H1 (cell line): Measurements from ENCODE around the gene VDAC2. TPM values are rescaled to one million over a fixed set of nuclear protein-coding genes. Genes with fewer than 3 reads are reported as not detected.

Source experiments
- CTCF ChIA-PET: fragments of 300-600 bp; sonication (Branson Sonifier 250); formaldehyde crosslinking; loops from one replicate; lab custom pipeline; 2021; ENCODE audit not compliant: partially characterized antibody; lab: Charles Lee
- POLR2A ChIA-PET: fragments of 300-600 bp; sonication (Branson Sonifier 250); formaldehyde crosslinking; loops from one replicate; lab custom pipeline; 2021; ENCODE audit warnings: inconsistent platforms; ENCODE audit not compliant: partially characterized antibody; lab: Charles Lee
- DNase-seq, 2 experiments: peaks; one replicate each; pipeline versions ENCODE4 v3.0.0 to v3.0.0-alpha.2; 2010 to 2022; ENCODE audit warnings: low spot score in 2 of 2, low read depth in 1 of 2, mixed read lengths in 1 of 2
- FAIRE-seq: peaks from 2 replicates; lab custom pipeline; 2011; peaks lifted over from hg19 to GRCh38; lab: Jason Lieb, UNC
- H2AFZ ChIP-seq: 2 replicates; pipeline ENCODE4 v1.8.1; 2012; ENCODE audit warnings: low read length, inconsistent platforms
- H2AK5ac ChIP-seq: 2 replicates; pipeline ENCODE4 v1.6.1; 2013; ENCODE audit warnings: low read depth, low read length
- H2BK120ac ChIP-seq: replicated peaks from 2 replicates; pipeline ENCODE3; 2013; ENCODE audit warnings: low read depth, low read length, inconsistent platforms
- H2BK12ac ChIP-seq: 2 replicates; pipeline ENCODE4 v1.6.1; 2013; ENCODE audit warnings: low read depth, low read length
- H2BK15ac ChIP-seq: 2 replicates; pipeline ENCODE4 v1.6.1; 2013; ENCODE audit warnings: low read length
- H2BK20ac ChIP-seq: 2 replicates; pipeline ENCODE4 v1.6.1; 2013; ENCODE audit warnings: low read length
- H2BK5ac ChIP-seq: 2 replicates; pipeline ENCODE4 v1.6.1; 2013; ENCODE audit warnings: low read depth, low read length
- H3K14ac ChIP-seq: 2 replicates; pipeline ENCODE4 v1.6.1; 2013; ENCODE audit warnings: inconsistent platforms; ENCODE audit not compliant: insufficient read length
- H3K18ac ChIP-seq: 2 replicates; pipeline ENCODE4 v1.6.1; 2013; ENCODE audit warnings: low read length; ENCODE audit errors: extremely low read depth
- H3K23ac ChIP-seq: 2 replicates; pipeline ENCODE4 v1.6.1; 2013; ENCODE audit warnings: inconsistent platforms; ENCODE audit not compliant: insufficient read length
- H3K23me2 ChIP-seq: 2 replicates; pipeline ENCODE4 v1.6.1; 2013; ENCODE audit warnings: low read depth, low read length
- H3K27ac ChIP-seq: 2 replicates; pipeline ENCODE4 v1.6.1; 2011; ENCODE audit warnings: low read depth, low read length, inconsistent platforms
- H3K27me3 ChIP-seq, 4 experiments: replicated peaks in 1 of 4; 1 replicate in 1 of 4; 2 replicates in 3 of 4; pipeline versions ENCODE4 v1.6.1 to v1.8.1; 2011 to 2013; ENCODE audit warnings: low read length in 3 of 4, mild to moderate bottlenecking in 3 of 4, inconsistent platforms in 2 of 4, mixed read lengths in 2 of 4, moderate library complexity in 1 of 4; ENCODE audit not compliant: control insufficient read depth in 3 of 4, insufficient read depth in 3 of 4; ENCODE audit errors: extremely low read depth in 1 of 4
- H3K36me3 ChIP-seq, 4 experiments: 2 replicates each; pipeline versions ENCODE4 v1.6.1 to v1.8.1; 2011 to 2013; ENCODE audit warnings: mild to moderate bottlenecking in 4 of 4, low read length in 3 of 4, moderate library complexity in 2 of 4, control low read depth in 1 of 4, inconsistent platforms in 1 of 4; ENCODE audit not compliant: insufficient read depth in 4 of 4, control insufficient read depth in 2 of 4
- H3K4ac ChIP-seq: replicated peaks from 2 replicates; pipeline ENCODE3; 2013; ENCODE audit warnings: low read length, low read depth, mixed read lengths, inconsistent platforms; ENCODE audit not compliant: insufficient read length
- H3K4me1 ChIP-seq, 4 experiments: replicated peaks in 1 of 4; 1 replicate in 1 of 4; 2 replicates in 3 of 4; pipeline versions ENCODE4 v1.6.1 to v1.8.1; 2011 to 2013; ENCODE audit warnings: low read length in 3 of 4, inconsistent platforms in 2 of 4, mixed read lengths in 1 of 4; ENCODE audit not compliant: insufficient read depth in 4 of 4, control insufficient read depth in 3 of 4
- H3K4me2 ChIP-seq, 2 experiments: 2 replicates each; pipeline versions ENCODE4 v1.6.1 to v1.8.1; 2011 to 2013; ENCODE audit warnings: low read depth in 2 of 2, low read length in 2 of 2, control low read depth in 1 of 2, inconsistent platforms in 1 of 2, mild to moderate bottlenecking in 1 of 2; ENCODE audit not compliant: insufficient read depth in 1 of 2
- H3K4me3 ChIP-seq, 4 experiments: fragments of 200-600, 300-600 bp in 1 of 4; sonication (generic), shearing (Covaris generic), sonication (Bioruptor Twin) in 1 of 4; 2 replicates each; pipeline versions ENCODE4 v1.5.1 to v1.8.1; 2011 to 2016; ENCODE audit warnings: low read length in 4 of 4, low read depth in 3 of 4, control low read depth in 2 of 4, inconsistent platforms in 2 of 4, mild to moderate bottlenecking in 2 of 4, mixed read lengths in 1 of 4, moderate library complexity in 1 of 4; ENCODE audit not compliant: insufficient read depth in 2 of 4; ENCODE audit errors: extremely low read depth in 1 of 4
- H3K56ac ChIP-seq: replicated peaks from 2 replicates; pipeline ENCODE3; 2013; ENCODE audit warnings: low read depth, mild to moderate bottlenecking, mixed read lengths, low read length, inconsistent platforms; ENCODE audit not compliant: insufficient read length
- H3K79me1 ChIP-seq: 2 replicates; pipeline ENCODE4 v1.6.1; 2013; ENCODE audit warnings: low read depth, low read length, control low read depth
- H3K79me2 ChIP-seq, 2 experiments: 2 replicates each; pipeline versions ENCODE4 v1.6.1 to v1.8.1; 2012 to 2013; ENCODE audit warnings: low read length in 2 of 2, mild to moderate bottlenecking in 2 of 2, inconsistent platforms in 1 of 2; ENCODE audit not compliant: insufficient read depth in 2 of 2, control insufficient read depth in 1 of 2
- H3K9ac ChIP-seq, 4 experiments: replicated peaks in 1 of 4; 1 replicate in 1 of 4; 2 replicates in 3 of 4; pipeline versions ENCODE4 v1.6.1 to v1.8.1; 2011 to 2013; ENCODE audit warnings: low read depth in 3 of 4, low read length in 3 of 4, control low read depth in 2 of 4, mild to moderate bottlenecking in 2 of 4, moderate library complexity in 2 of 4, inconsistent platforms in 1 of 4; ENCODE audit errors: extremely low read depth in 1 of 4
- H3K9me3 ChIP-seq, 2 experiments: 2 replicates each; pipeline versions ENCODE4 v1.6.1 to v1.8.1; 2012 to 2013; ENCODE audit warnings: mild to moderate bottlenecking in 2 of 2, moderate library complexity in 2 of 2, control low read depth in 1 of 2, inconsistent platforms in 1 of 2, low read depth in 1 of 2, low read length in 1 of 2, mixed read lengths in 1 of 2; ENCODE audit not compliant: insufficient read depth in 2 of 2
- H4K20me1 ChIP-seq, 2 experiments: replicated peaks in 1 of 2; 2 replicates each; pipeline versions ENCODE3 to v1.8.1; 2011 to 2013; ENCODE audit warnings: inconsistent platforms in 2 of 2, low read length in 2 of 2, mild to moderate bottlenecking in 1 of 2; ENCODE audit not compliant: insufficient read depth in 2 of 2, control insufficient read depth in 1 of 2
- H4K5ac ChIP-seq: 2 replicates; pipeline ENCODE4 v1.6.1; 2013; ENCODE audit warnings: low read length, low read depth, mixed read lengths, inconsistent platforms; ENCODE audit not compliant: insufficient read length
- H4K8ac ChIP-seq: 2 replicates; pipeline ENCODE4 v1.8.0; 2013; ENCODE audit warnings: mild to moderate bottlenecking, moderate library complexity, low read length, inconsistent platforms; ENCODE audit not compliant: insufficient read depth; ENCODE audit errors: extremely low read depth
- H4K91ac ChIP-seq: replicated peaks from 2 replicates; pipeline ENCODE3; 2013; ENCODE audit warnings: low read length, mixed read lengths, inconsistent platforms; ENCODE audit not compliant: insufficient read length
- KDM1A ChIP-seq: fragments of 200-600, 300-600 bp; sonication (generic); IDR thresholded peaks from 2 replicates; pipeline ENCODE4 v1.7.1; 2016; ENCODE audit warnings: mild to moderate bottlenecking, low read length, borderline replicate concordance
- YY1 ChIP-seq: IDR thresholded peaks from 2 replicates; pipeline ENCODE4 v1.6.1; 2011; ENCODE audit warnings: low read depth, mild to moderate bottlenecking, low read length
- WGBS, 2 experiments: shearing (Covaris generic) in 1 of 2; methylation state at CpG; one replicate each; pipeline versions ENCODE4 v1.1.6 to v1.1.7; 2013 to 2015; ENCODE audit warnings: low lambda C conversion rate in 2 of 2, mixed read lengths in 2 of 2, inconsistent platforms in 1 of 2, low coverage in 1 of 2, missing lambda C conversion rate in 1 of 2; ENCODE audit not compliant: insufficient replicate concordance in 2 of 2, insufficient coverage in 1 of 2, insufficient read length in 1 of 2; ENCODE audit errors: extremely low coverage in 1 of 2, missing lambda C conversion rate in 1 of 2; 5-methylcytosine and 5-hydroxymethylcytosine counted together
- polyA plus RNA-seq, 7 experiments: library from polyadenylated mRNA; depleted of rRNA in 3 of 7; stranded (reverse) in 5 of 7; unstranded in 2 of 7; fragments of >200 nt in 5 of 7; fragments of 200-250 nt in 2 of 7; gene quantifications; 1 replicate in 5 of 7; 2 replicates in 1 of 7; 4 replicates in 1 of 7; pipeline versions ENCODE4 v1.2.1 to v1.2.3, GENCODE V29; 2011 to 2013; ENCODE audit warnings: missing spikeins in 2 of 7, mixed read lengths in 2 of 7
- total RNA-seq: library from RNA; stranded (reverse); fragmentation: NEBNext Ultra II Directional; extraction: Animal tissue kit (Norgen Biotek cat#: 25700); gene quantifications from 2 replicates; pipeline ENCODE4 v1.2.1, GENCODE V29; 2021

VDAC2 gene
- total and polyA plus RNA-seq, 2 of the 8 experiments (the other 6 are each of a cell fraction or from before 2014, with no cell fraction given) = 89.8 to 284 TPM

DNA sequence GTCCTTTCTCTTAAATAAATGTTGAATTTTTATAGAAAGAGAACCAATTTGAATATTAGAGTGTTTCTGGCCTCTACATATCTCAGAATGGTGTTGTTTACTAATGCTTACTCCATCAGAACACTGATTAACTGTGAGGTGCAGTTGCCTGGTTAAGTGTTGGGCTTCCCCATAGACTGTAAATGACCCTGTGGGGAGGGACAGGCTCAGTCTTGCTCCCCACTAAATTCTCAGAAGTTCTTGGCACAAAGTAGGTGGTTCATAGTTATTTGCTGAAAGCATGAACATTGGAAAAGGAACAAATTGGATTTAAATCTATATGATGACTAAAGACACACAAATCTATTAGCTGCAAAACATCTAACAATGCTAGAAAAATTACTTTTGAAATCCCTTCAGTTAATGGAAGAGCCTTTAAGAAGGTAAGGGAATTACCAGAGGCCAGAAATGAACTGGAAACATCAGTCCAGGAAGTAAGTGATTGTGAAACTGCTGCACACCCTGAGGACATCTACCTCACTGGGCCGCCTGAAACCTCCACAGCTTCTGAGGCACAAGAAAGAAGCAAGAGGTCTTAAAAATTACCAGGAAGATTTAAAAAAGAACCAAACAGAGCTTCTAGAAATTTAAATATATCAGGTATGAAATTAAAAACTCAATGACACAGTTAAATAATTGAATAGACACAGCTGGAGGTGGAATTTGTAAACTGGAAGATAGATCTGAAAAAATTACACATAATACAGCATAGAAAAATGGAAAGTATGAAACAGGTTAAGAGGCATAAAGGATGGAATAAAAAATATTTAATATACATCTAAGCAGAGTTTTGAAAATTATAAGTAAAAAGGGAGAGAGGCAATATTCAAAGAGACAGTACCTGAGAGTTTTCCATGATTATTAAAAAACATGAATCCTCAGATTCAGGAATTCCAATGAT, 43.0 kb downstream of the VDAC2 start:
- Histone ChIP-seq H4K91ac (no peak overlapping the region), H3K27ac (no peak overlapping the region), H4K5ac (no peak overlapping the region), H3K23me2 (no peaks in the 10 kb centered on the region), H4K20me1 (no peaks in the 10 kb centered on the region), H3K4ac (no peak overlapping the region), H3K36me3 (no peaks in the 10 kb centered on the region), H2AFZ (no peak overlapping the region), H3K79me1 (no peaks in the 10 kb centered on the region), H3K56ac (no peak overlapping the region), H3K9me3 (peaks cover 12 to 17% of the 10 kb centered on the region in 2 experiments), H3K79me2 (no peaks in the 10 kb centered on the region), H2BK120ac (no peak overlapping the region), H3K18ac (no peak overlapping the region), H2BK5ac (no peak overlapping the region), H4K8ac (no peak overlapping the region), H3K4me2 (no peak overlapping the region), H2AK5ac (no peak overlapping the region), H3K23ac (no peak overlapping the region), H3K27me3 (no peaks in the 10 kb centered on the region), H3K4me1 (no peaks in the 10 kb centered on the region), H2BK15ac (no peak overlapping the region), H3K9ac (no peak overlapping the region), H2BK20ac (no peak overlapping the region), H2BK12ac (no peak overlapping the region), H3K14ac (no peak overlapping the region), H3K4me3 (no peak overlapping the region)
- POLR2A ChIA-PET = no interaction called here
- FAIRE-seq (no peak), DNase-seq (no peak)
- CTCF ChIA-PET = interaction anchor here (1.0 kb wide), 1 partner anchor 16 kb away, joined by 5 read pairs; no protein-coding TSS in a partner anchor
- peak; percentile 50; the same call in 1 of the 2 replicates for TF ChIP-seq KDM1A
- TF ChIP-seq YY1 = no peak
- 87% methylated on average over 1 of the region's 1 CpG; no CpG with 5 or more reads in 1 of the 2 experiments for WGBS, 2 experiments
